Kidney epithelial cell (primary cell): ENCODE data around the gene CAPN10. TPM values are rescaled to one million over a fixed set of nuclear protein-coding genes. Genes with fewer than 3 reads are reported as not detected.
A peak's percentile ranks its signal among the peaks of the same experiment; 100 is the strongest.

Experiments used
- DNase-seq: peaks from one replicate; pipeline ENCODE4 v3.0.0-alpha.2; 2010; ENCODE audit warnings: low read depth
- H3K27me3 ChIP-seq: 2 replicates; pipeline ENCODE4 v1.6.0; 2011; ENCODE audit warnings: low read length; ENCODE audit not compliant: control insufficient read depth, insufficient read depth
- H3K36me3 ChIP-seq: 2 replicates; pipeline ENCODE4 v1.5.1; 2011; ENCODE audit warnings: low read length; ENCODE audit not compliant: control insufficient read depth, insufficient read depth
- H3K4me3 ChIP-seq: 2 replicates; pipeline ENCODE4 v1.5.1; 2011; ENCODE audit warnings: low read depth, mild to moderate bottlenecking, control low read depth, low read length
- total RNA-seq: library from RNA; depleted of rRNA; stranded (reverse); fragments of >200 nt; gene quantifications from 2 replicates; pipeline ENCODE4 v1.2.3, GENCODE V29; 2015
- TF ChIP-seq, protein P1 (sequence below): IDR thresholded peaks from 2 replicates; pipeline ENCODE4 v1.5.1; 2011; ENCODE audit warnings: mild to moderate bottlenecking, moderate library complexity, low read length, control low read depth, inconsistent platforms; ENCODE audit not compliant: insufficient read depth, poor library complexity, severe bottlenecking

Gene CAPN10
- total RNA-seq, 1 donor from 2014 or later = 31.5 TPM

DNA sequence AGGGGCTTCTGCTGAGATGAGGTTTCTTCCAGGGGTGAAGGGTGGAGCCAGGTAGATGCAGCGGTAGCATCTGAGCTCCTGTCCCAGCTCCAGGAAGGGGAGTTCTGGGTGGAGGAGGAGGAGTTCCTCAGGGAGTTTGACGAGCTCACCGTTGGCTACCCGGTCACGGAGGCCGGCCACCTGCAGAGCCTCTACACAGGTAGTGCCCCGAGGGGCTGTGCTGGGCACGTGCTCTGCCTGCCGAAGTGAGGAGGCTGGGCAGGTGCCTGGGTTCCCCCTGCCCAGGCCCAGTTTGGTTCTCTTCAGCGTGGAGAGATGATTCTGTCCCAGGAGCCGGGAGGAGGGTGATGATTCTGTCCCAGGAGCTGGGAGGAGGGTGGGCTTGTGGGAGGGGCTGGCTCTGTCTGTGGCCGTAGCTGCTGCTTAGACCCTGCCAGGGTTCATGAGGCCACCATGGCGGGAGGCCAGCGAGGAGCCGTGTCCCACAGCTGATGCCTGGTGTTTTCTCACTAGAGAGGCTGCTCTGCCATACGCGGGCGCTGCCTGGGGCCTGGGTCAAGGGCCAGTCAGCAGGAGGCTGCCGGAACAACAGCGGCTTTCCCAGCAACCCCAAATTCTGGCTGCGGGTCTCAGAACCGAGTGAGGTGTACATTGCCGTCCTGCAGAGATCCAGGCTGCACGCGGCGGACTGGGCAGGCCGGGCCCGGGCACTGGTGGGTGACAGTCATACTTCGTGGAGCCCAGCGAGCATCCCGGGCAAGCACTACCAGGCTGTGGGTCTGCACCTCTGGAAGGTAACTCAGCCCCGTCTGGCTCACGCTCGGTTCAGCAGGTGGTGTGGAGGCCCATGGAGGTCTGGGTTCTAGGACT, 8.2 kb downstream of the CAPN10 start:
- Histone ChIP-seq H3K27me3 (no peaks in the 10 kb centered on the region), H3K36me3 (no peaks in the 10 kb centered on the region), H3K4me3 (no peak overlapping the region)
- DNase-seq = no peak
- TF ChIP-seq, protein P1, sequence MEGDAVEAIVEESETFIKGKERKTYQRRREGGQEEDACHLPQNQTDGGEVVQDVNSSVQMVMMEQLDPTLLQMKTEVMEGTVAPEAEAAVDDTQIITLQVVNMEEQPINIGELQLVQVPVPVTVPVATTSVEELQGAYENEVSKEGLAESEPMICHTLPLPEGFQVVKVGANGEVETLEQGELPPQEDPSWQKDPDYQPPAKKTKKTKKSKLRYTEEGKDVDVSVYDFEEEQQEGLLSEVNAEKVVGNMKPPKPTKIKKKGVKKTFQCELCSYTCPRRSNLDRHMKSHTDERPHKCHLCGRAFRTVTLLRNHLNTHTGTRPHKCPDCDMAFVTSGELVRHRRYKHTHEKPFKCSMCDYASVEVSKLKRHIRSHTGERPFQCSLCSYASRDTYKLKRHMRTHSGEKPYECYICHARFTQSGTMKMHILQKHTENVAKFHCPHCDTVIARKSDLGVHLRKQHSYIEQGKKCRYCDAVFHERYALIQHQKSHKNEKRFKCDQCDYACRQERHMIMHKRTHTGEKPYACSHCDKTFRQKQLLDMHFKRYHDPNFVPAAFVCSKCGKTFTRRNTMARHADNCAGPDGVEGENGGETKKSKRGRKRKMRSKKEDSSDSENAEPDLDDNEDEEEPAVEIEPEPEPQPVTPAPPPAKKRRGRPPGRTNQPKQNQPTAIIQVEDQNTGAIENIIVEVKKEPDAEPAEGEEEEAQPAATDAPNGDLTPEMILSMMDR = no peak

DNA sequence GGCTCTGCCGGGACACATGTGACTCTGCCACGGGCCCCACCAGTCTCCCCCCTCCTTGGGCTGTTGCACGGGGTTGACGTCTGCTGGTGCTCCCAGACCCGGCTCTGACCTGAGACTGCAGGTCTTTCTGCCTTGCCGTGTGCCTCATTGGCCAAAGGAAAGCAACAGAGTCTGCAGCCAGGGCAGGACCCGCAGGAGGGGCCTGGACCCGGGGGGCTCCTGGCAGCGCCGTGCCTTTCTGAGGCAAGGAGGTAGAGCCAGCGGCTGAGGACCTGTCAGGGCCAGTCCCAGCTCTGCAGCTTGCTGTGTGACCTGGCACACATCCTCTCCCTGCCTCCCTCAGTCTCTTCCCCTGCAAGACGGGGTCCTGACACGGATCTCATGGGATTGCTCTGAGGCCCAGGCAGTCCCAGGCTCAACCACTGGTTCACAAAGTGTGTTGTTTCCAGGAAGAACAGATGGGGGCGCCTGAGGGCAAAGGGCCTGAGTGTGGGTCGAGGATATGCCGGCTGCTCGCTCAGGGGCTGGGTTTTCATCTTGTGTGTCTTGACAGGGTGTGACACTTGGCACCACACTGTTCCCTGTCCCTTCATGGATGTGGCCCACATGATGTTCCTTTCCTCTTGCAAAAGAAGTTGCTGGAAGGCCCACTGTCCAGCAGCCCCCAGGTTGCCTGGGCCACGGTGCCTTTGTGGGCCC, 9.0 kb downstream of the CAPN10 start:
- DNase-seq = no peak
- TF ChIP-seq, protein P1 = peak; percentile 38
- no peaks in the 10 kb centered on the region for H3K36me3 ChIP-seq
- no peak overlapping the region for H3K4me3 ChIP-seq
- H3K27me3 ChIP-seq = no peaks in the 10 kb centered on the region

DNA sequence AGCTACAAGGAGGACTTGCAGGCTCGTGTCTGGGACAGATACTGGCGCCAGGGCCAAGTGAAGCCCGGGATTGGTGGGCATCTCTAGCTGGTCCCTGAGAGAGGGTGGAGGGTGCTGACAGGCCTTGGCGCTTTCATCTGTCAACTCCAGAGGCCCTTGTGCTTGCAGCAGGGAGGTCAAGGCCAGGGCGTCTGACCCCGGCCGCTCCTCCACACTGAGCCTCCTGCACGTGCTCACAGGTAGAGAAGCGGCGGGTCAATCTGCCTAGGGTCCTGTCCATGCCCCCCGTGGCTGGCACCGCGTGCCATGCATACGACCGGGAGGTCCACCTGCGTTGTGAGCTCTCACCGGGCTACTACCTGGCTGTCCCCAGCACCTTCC, 9.5 kb downstream of the CAPN10 start:
- no peak for DNase-seq
- H3K36me3 ChIP-seq = no peaks in the 10 kb centered on the region
- H3K27me3 ChIP-seq = no peaks in the 10 kb centered on the region
- TF ChIP-seq, protein P1 = no peak
- no peak overlapping the region for H3K4me3 ChIP-seq

DNA sequence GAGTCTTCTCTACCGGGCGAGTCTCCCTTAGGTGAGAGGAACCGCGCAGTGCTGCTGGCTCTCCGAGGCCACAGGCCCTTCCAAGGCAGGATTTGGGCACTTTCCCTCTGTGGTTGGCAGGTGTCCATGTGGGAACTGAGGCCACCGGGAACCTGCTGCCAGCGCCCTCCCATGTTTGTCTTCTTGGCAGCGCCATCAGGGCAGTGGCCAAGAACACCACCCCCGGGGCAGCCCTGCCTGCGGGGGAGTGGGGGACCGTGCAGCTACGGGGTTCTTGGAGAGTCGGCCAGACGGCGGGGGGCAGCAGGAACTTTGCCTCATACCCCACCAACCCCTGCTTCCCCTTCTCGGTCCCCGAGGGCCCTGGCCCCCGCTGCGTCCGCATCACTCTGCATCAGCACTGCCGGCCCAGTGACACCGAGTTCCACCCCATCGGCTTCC, 10.0 kb downstream of the CAPN10 start:
- no peak overlapping the region for H3K4me3 ChIP-seq
- TF ChIP-seq, protein P1 = no peak
- H3K36me3 ChIP-seq = no peaks in the 10 kb centered on the region
- DNase-seq = no peak
- H3K27me3 ChIP-seq = no peaks in the 10 kb centered on the region

DNA sequence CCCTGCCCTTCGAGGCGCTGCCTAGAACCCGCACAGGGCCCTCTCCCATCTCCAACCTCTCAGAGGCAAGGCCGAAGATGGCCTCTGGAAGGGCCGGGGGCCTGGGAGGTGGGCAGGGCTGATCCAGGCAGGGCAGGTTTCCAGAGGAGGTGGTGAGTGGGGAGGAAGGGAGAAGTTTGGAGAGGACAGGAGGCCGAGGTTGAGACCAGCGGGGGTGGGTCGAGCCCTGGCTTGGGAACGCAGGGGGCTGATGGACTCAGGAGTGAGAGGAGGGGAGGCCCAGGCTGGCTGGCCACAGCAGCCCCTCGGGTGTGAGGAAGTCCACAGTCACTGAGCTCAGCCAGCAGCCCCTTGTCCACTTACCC, 10.5 kb downstream of the CAPN10 start:
- TF ChIP-seq, protein P1 = no peak
- H3K27me3 ChIP-seq = no peaks in the 10 kb centered on the region
- DNase-seq = no peak
- no peaks in the 10 kb centered on the region for H3K36me3 ChIP-seq
- no peak overlapping the region for H3K4me3 ChIP-seq
